IMR-90 (cell line): Measurements from ENCODE around the gene NOS1AP. TPM values are rescaled to one million over a fixed set of nuclear protein-coding genes. Genes with fewer than 3 reads are reported as not detected.

Source experiments
- ATAC-seq: fragments of 200-7000 bp; cut with Tn5 transposase; 2 replicates; pipeline ENCODE4 v1.9.1; 2020; ENCODE audit warnings: low read depth, mild to moderate bottlenecking, moderate library complexity
- BruUV-seq: library from RNA; stranded (reverse); fragments of 400-500 nt; replicated peaks from 2 replicates; lab custom pipeline; 2021; lab: Mats Ljungman, UMichigan
- CTCF ChIA-PET: fragments of 300-600 bp; formaldehyde crosslinking; extraction: SDS; loops from one replicate; lab custom pipeline; 2021; ENCODE audit warnings: antibody characterized with exemption; lab: Yijun Ruan, JAX
- POLR2A ChIA-PET: fragments of 300-600 bp; sonication (Branson Sonifier 250); formaldehyde crosslinking; loops from one replicate; lab custom pipeline; 2022; ENCODE audit warnings: antibody characterized with exemption; ENCODE audit not compliant: unreplicated experiment; lab: Charles Lee
- DNase-seq: peaks from one replicate; pipeline ENCODE4 v3.0.0; 2013
- H2AFZ ChIP-seq: replicated peaks from 2 replicates; pipeline ENCODE3; 2013; ENCODE audit warnings: low read length, mild to moderate bottlenecking; ENCODE audit not compliant: poor library complexity
- H2AK5ac ChIP-seq: 2 replicates; pipeline ENCODE4 v1.6.1; 2013; ENCODE audit warnings: low read depth, low read length, inconsistent platforms
- H2AK9ac ChIP-seq: replicated peaks from 2 replicates; pipeline ENCODE3; 2013; ENCODE audit warnings: mild to moderate bottlenecking, low read depth, low read length, moderate library complexity; ENCODE audit not compliant: poor library complexity
- H2BK120ac ChIP-seq: 2 replicates; pipeline ENCODE4 v1.6.1; 2013; ENCODE audit warnings: low read depth, low read length, inconsistent platforms
- H2BK15ac ChIP-seq: 3 replicates; pipeline ENCODE4 v1.6.1; 2013; ENCODE audit warnings: low read depth, low read length, inconsistent platforms
- H2BK20ac ChIP-seq: 2 replicates; pipeline ENCODE4 v1.6.1; 2013; ENCODE audit warnings: low read depth, mild to moderate bottlenecking, inconsistent platforms, low read length, moderate library complexity
- H2BK5ac ChIP-seq: 2 replicates; pipeline ENCODE4 v1.6.1; 2013; ENCODE audit warnings: mild to moderate bottlenecking, low read depth, low read length, inconsistent platforms; ENCODE audit not compliant: poor library complexity, severe bottlenecking
- H3K14ac ChIP-seq: replicated peaks from 2 replicates; pipeline ENCODE4 v1.6.1; 2013; ENCODE audit warnings: low read depth, low read length, inconsistent platforms
- H3K18ac ChIP-seq: 2 replicates; pipeline ENCODE4 v1.6.1; 2013; ENCODE audit warnings: low read depth, low read length, control low read depth
- H3K23ac ChIP-seq: 2 replicates; pipeline ENCODE4 v1.6.1; 2013; ENCODE audit warnings: low read depth, low read length, inconsistent platforms
- H3K27ac ChIP-seq: 2 replicates; pipeline ENCODE4 v1.5.1; 2013; ENCODE audit warnings: mild to moderate bottlenecking, control low read depth, low read length; ENCODE audit not compliant: insufficient read depth
- H3K27me3 ChIP-seq: 2 replicates; pipeline ENCODE4 v1.6.1; 2013; ENCODE audit warnings: low read length; ENCODE audit not compliant: control insufficient read depth, insufficient read depth
- H3K36me3 ChIP-seq: 2 replicates; pipeline ENCODE4 v1.6.1; 2013; ENCODE audit warnings: low read length, mixed read lengths; ENCODE audit not compliant: control insufficient read depth, insufficient read depth
- H3K4ac ChIP-seq: 2 replicates; pipeline ENCODE4 v1.6.1; 2013; ENCODE audit warnings: low read depth, low read length, inconsistent platforms
- H3K4me1 ChIP-seq: 2 replicates; pipeline ENCODE4 v1.6.1; 2013; ENCODE audit warnings: low read length, mixed read lengths; ENCODE audit not compliant: control insufficient read depth, insufficient read depth
- H3K4me2 ChIP-seq: 2 replicates; pipeline ENCODE4 v1.6.1; 2013; ENCODE audit warnings: low read depth, mild to moderate bottlenecking, control low read depth, low read length, moderate library complexity
- H3K4me3 ChIP-seq: 2 replicates; pipeline ENCODE4 v1.5.1; 2013; ENCODE audit warnings: low read depth, mild to moderate bottlenecking, control low read depth, low read length, moderate library complexity; ENCODE audit not compliant: insufficient read depth
- H3K56ac ChIP-seq: 2 replicates; pipeline ENCODE4 v1.6.1; 2013; ENCODE audit warnings: low read length, inconsistent platforms; ENCODE audit not compliant: insufficient read depth; ENCODE audit errors: extremely low read depth
- H3K79me1 ChIP-seq, 2 experiments: 2 replicates each; pipeline ENCODE4 v1.6.1; 2013; ENCODE audit warnings: low read length in 2 of 2, inconsistent platforms in 1 of 2, low read depth in 1 of 2
- H3K9ac ChIP-seq: 2 replicates; pipeline ENCODE4 v1.6.1; 2013; ENCODE audit warnings: low read depth, low read length, control low read depth
- H3K9me1 ChIP-seq: 2 replicates; pipeline ENCODE4 v1.6.1; 2013; ENCODE audit warnings: low read length, inconsistent platforms; ENCODE audit not compliant: insufficient read depth
- H3K9me3 ChIP-seq: 2 replicates; pipeline ENCODE4 v1.6.1; 2013; ENCODE audit warnings: low read length; ENCODE audit not compliant: control insufficient read depth, insufficient read depth
- H4K20me1 ChIP-seq: 2 replicates; pipeline ENCODE4 v1.6.1; 2013; ENCODE audit warnings: low read length, inconsistent platforms; ENCODE audit not compliant: insufficient read depth
- H4K5ac ChIP-seq: 2 replicates; pipeline ENCODE4 v1.6.1; 2013; ENCODE audit warnings: mild to moderate bottlenecking, low read depth, low read length, control low read depth
- H4K8ac ChIP-seq, 2 experiments: 2 replicates each; pipeline ENCODE4 v1.6.1; 2013; ENCODE audit warnings: low read depth in 2 of 2, low read length in 2 of 2, control low read depth in 1 of 2, inconsistent platforms in 1 of 2
- H4K91ac ChIP-seq: 2 replicates; pipeline ENCODE4 v1.6.1; 2013; ENCODE audit warnings: low read depth, low read length, inconsistent platforms; ENCODE audit not compliant: insufficient read depth
- CEBPB ChIP-seq: IDR thresholded peaks from 2 replicates; pipeline ENCODE4 v1.6.1; 2012; ENCODE audit warnings: low read depth, low read length, improper control_type of control experiment
- CHD1 ChIP-seq: IDR thresholded peaks from 2 replicates; pipeline ENCODE4 v1.6.1; 2012; ENCODE audit warnings: low read depth, low read length, improper control_type of control experiment
- CTCF ChIP-seq: conservative IDR thresholded peaks from 2 replicates; pipeline ENCODE4 v1.5.1; 2012; ENCODE audit warnings: mild to moderate bottlenecking, low read depth, low read length, improper control_type of control experiment
- ELK1 ChIP-seq: fragments of 150-350 bp; IDR thresholded peaks from 2 replicates; pipeline ENCODE4 v1.6.1; 2016; ENCODE audit warnings: low read depth, mild to moderate bottlenecking, low read length, moderate library complexity, borderline replicate concordance
- FOS ChIP-seq: fragments of 150-350 bp; IDR thresholded peaks from 2 replicates; pipeline ENCODE4 v1.6.1; 2016; ENCODE audit warnings: low read depth, low read length
- MAFK ChIP-seq: IDR thresholded peaks from 2 replicates; pipeline ENCODE4 v1.6.1; 2012; ENCODE audit warnings: low read depth, low read length, improper control_type of control experiment
- MAZ ChIP-seq: IDR thresholded peaks from 2 replicates; pipeline ENCODE4 v1.6.1; 2012; ENCODE audit warnings: low read depth, mild to moderate bottlenecking, low read length, improper control_type of control experiment, moderate library complexity, borderline replicate concordance
- MXI1 ChIP-seq: IDR thresholded peaks from 2 replicates; pipeline ENCODE4 v1.6.1; 2012; ENCODE audit warnings: low read depth, mild to moderate bottlenecking, low read length, moderate library complexity, borderline replicate concordance
- RAD21 ChIP-seq: IDR thresholded peaks from 2 replicates; pipeline ENCODE4 v1.6.1; 2012; ENCODE audit warnings: low read length, improper control_type of control experiment
- RCOR1 ChIP-seq: IDR thresholded peaks from 2 replicates; pipeline ENCODE4 v1.6.1; 2012; ENCODE audit warnings: mild to moderate bottlenecking, low read length, improper control_type of control experiment; ENCODE audit not compliant: insufficient replicate concordance
- RFX5 ChIP-seq: IDR thresholded peaks from 2 replicates; pipeline ENCODE4 v1.8.0; 2012; ENCODE audit warnings: low read depth, mild to moderate bottlenecking, low read length, moderate library complexity
- WGBS, 2 experiments: methylation state at CpG; one replicate each; pipeline versions ENCODE4 v1.1.5 to v1.1.7; 2013; ENCODE audit warnings: missing lambda C conversion rate in 2 of 2; ENCODE audit not compliant: insufficient read length in 1 of 2; ENCODE audit errors: extremely low coverage in 2 of 2; 5-methylcytosine and 5-hydroxymethylcytosine counted together
- dilution Hi-C: fragments of 300-500 bp; cut with HindIII; formaldehyde crosslinking; loops from one replicate; pipeline ENCODE4 v1.14.3; 2018; ENCODE audit warnings: low sequenced_read_pairs; ENCODE audit not compliant: unreplicated experiment
- in situ Hi-C: fragments of 300-500 bp; cut with MboI; formaldehyde crosslinking; loops from 3 replicates; pipeline ENCODE4 v1.14.3; 2019; ENCODE audit warnings: low sequenced_read_pairs, inconsistent platforms, mixed read lengths
- intact Hi-C: fragments of 100-400 bp; cut with micrococcal nuclease; formaldehyde crosslinking; loops from 2 replicates; pipeline ENCODE4 v1.10.0; 2022
- polyA plus RNA-seq, 3 experiments: library from polyadenylated mRNA; depleted of rRNA; stranded (reverse); fragments of >200 nt; gene quantifications; 2 replicates each; pipeline ENCODE4 v1.2.3, GENCODE V29; 2012; ENCODE audit warnings: low replicate concordance in 1 of 3
- total RNA-seq: library from RNA; depleted of rRNA; stranded (reverse); fragments of >200 nt; gene quantifications from 2 replicates; pipeline ENCODE4 v1.2.3, GENCODE V29; 2012

The NOS1AP gene
- total and polyA plus RNA-seq, 2 of the 4 experiments (the other 2 are of a cell fraction) = 0.18 to 0.19 TPM

- WGBS, 2 experiments = no CpG with 5 or more reads among the region's 2 CpGs
- Histone ChIP-seq H3K23ac (no peak overlapping the region), H2BK5ac (no peak overlapping the region), H3K18ac (no peak overlapping the region), H3K4me2 (no peak overlapping the region), H3K27me3 (peaks cover 3% of the 10 kb centered on the region), H2AK5ac (no peak overlapping the region), H2BK20ac (no peak overlapping the region), H3K79me1 (no peaks in the 10 kb centered on the region), H4K5ac (no peak overlapping the region), H2BK120ac (no peak overlapping the region), H3K56ac (no peak overlapping the region), H3K9me3 (no peaks in the 10 kb centered on the region), H3K4ac (no peak overlapping the region), H3K14ac (no peak overlapping the region), H4K8ac (no peak overlapping the region), H2AFZ (no peak overlapping the region), H3K36me3 (no peaks in the 10 kb centered on the region), H3K4me3 (no peak overlapping the region), H2AK9ac (no peak overlapping the region), H3K27ac (no peak overlapping the region), H2BK15ac (no peak overlapping the region), H4K20me1 (no peaks in the 10 kb centered on the region), H4K91ac (no peak overlapping the region), H3K9me1 (no peaks in the 10 kb centered on the region), H3K9ac (no peak overlapping the region), H3K4me1 (no peaks in the 10 kb centered on the region)
- in situ Hi-C loops = no loop called here
- ChIA-PET CTCF (no interaction called here), POLR2A (no interaction called here)
- ATAC-seq = no peak
- intact Hi-C loops = no loop called here
- dilution Hi-C loops = no loop called here
- no TSS peak for BruUV-seq
- DNase-seq = no peak
- TF ChIP-seq CHD1 = no peak
- no peak for TF ChIP-seq MXI1
- no peak for TF ChIP-seq FOS
- no peak for TF ChIP-seq MAZ
- TF ChIP-seq ELK1 = no peak
- TF ChIP-seq RCOR1 = no peak
- TF ChIP-seq MAFK = no peak
- no peak for TF ChIP-seq CEBPB
- TF ChIP-seq CTCF = no peak
- no peak for TF ChIP-seq RFX5
- TF ChIP-seq RAD21 = no peak
Measured at GRCh38 chr1:162315673-162316072, 246.2 kb downstream of the NOS1AP start.
